Right atrium auricular region (tissue), 2 donors: Measurements from ENCODE around the gene AHSA1. TPM values are rescaled to one million over a fixed set of nuclear protein-coding genes. Genes with fewer than 3 reads are reported as not detected.

Source experiments
- DNase-seq: peaks from one replicate; pipeline ENCODE4 v3.0.0-alpha.2; 2019; ENCODE audit warnings: low spot score
- H3K27ac ChIP-seq, 2 donors: fragments of 200-600 bp; sonication (generic); 1 replicate in 1 of 2; 2 replicates in 1 of 2; pipeline ENCODE4 v1.5.1; 2016 to 2019
- H3K27me3 ChIP-seq, 2 donors: fragments of 200-600 bp; sonication (generic); one replicate each; pipeline versions ENCODE4 v1.5.1 to v1.6.0; 2017 to 2019
- H3K36me3 ChIP-seq: fragments of 200-600 bp; sonication (generic); one replicate; pipeline ENCODE4 v1.5.1; 2016
- H3K4me1 ChIP-seq, 2 donors: fragments of 200-600 bp; sonication (generic); one replicate each; pipeline versions ENCODE4 v1.5.1 to v1.6.0; 2017 to 2019
- H3K4me3 ChIP-seq, 2 donors: fragments of 200-600 bp; sonication (generic); 1 replicate in 1 of 2; 2 replicates in 1 of 2; pipeline ENCODE4 v1.5.1; 2017 to 2019; ENCODE audit warnings: mild to moderate bottlenecking in 1 of 2, moderate library complexity in 1 of 2
- H3K9me3 ChIP-seq, 2 donors: fragments of 200-600 bp; sonication (generic); one replicate each; pipeline ENCODE4 v1.5.1; 2019
- CTCF ChIP-seq, 2 donors: fragments of 200-600 bp; sonication (generic); IDR thresholded peaks; one replicate each; pipeline ENCODE4 v1.5.1; 2019; ENCODE audit warnings: antibody characterized with exemption in 2 of 2
- total RNA-seq, 2 donors: library from RNA; depleted of rRNA; stranded (reverse); fragments of >200 nt; gene quantifications; one replicate each; pipeline ENCODE4 v1.1.0, GENCODE V29; 2016

Gene AHSA1
- total RNA-seq, 2 donors from 2014 or later, result 105 to 122 TPM

- no peaks in the 10 kb centered on the region for H3K4me1 ChIP-seq
- H3K27me3 ChIP-seq, result no peaks in the 10 kb centered on the region
- H3K27ac ChIP-seq, result no peak overlapping the region
- no peak for DNase-seq
- no peaks in the 10 kb centered on the region for H3K9me3 ChIP-seq
- H3K4me3 ChIP-seq, result no peak overlapping the region
- TF ChIP-seq CTCF (IDR thresholded peaks at IDR 0.05), result no peak
- peaks cover 17% of the 10 kb centered on the region for H3K36me3 ChIP-seq
Measured at GRCh38 chr14:77509366-77509765, 51.5 kb downstream of the AHSA1 start.

GRCh38 chr14:77511486-77512162 is 53.7 kb downstream of the AHSA1 start:
- peaks cover 22% of the 10 kb centered on the region for H3K36me3 ChIP-seq
- H3K27me3 ChIP-seq, result no peaks in the 10 kb centered on the region

DNA sequence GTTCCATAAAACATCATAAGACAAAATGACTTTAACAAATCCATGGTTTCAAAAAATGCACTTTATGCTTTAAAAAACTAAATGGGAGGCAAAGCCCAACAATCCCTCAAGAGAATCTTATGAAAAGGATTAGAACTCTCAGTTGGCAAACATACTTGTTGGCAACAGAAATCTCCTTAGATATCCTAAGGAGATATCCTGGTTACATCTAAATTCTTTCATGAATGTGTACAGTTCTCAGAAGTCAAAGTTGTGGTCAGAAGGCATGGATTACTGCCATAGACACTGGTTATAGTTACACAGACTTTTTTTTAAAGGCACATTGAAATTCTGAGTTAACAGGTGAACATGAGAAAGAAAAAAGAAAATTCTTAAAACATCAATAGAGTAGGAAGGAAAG is 58.2 kb downstream of the AHSA1 start:
- Histone ChIP-seq H3K9me3 (no peaks in the 10 kb centered on the region), H3K4me3 (no peak overlapping the region), H3K36me3 (peaks cover 39% of the 10 kb centered on the region), H3K27ac (no peak overlapping the region), H3K27me3 (no peaks in the 10 kb centered on the region), H3K4me1 (no peaks in the 10 kb centered on the region)
- TF ChIP-seq CTCF (IDR thresholded peaks at IDR 0.05), result no peak
- DNase-seq, result no peak

More at GRCh38 chr14:77511486-77512162, 53.7 kb downstream of the AHSA1 start:
- Histone ChIP-seq H3K9me3 (no peaks in the 10 kb centered on the region), H3K27ac (no peak overlapping the region), H3K4me1 (no peaks in the 10 kb centered on the region), H3K4me3 (no peak overlapping the region)
- DNase-seq, result no peak
- TF ChIP-seq CTCF (IDR thresholded peaks at IDR 0.05), result no peak

Other genes with a start within 250 kb of the AHSA1 start
- not detected for gene NGB, start 186.9 kb upstream of the AHSA1 start, total RNA-seq
- gene POMT2, start 137.2 kb upstream of the AHSA1 start, total RNA-seq, result 10 to 100 TPM in 1 of 2 donors, 1 to 10 TPM in 1; 9.7 to 11.5 TPM
- gene GSTZ1, start 137.1 kb upstream of the AHSA1 start, total RNA-seq, result 10 to 100 TPM in 1 of 2 donors, 1 to 10 TPM in 1; 5.5 to 10.7 TPM
- 1 to 10 TPM; 6.6 to 7.5 TPM for gene TMED8, start 81.0 kb upstream of the AHSA1 start, total RNA-seq
- gene SAMD15, start 80.7 kb upstream of the AHSA1 start, total RNA-seq, result under 1 TPM; 0.26 to 0.39 TPM
- not detected for gene NOXRED1, start 34.6 kb upstream of the AHSA1 start, total RNA-seq
- gene VIPAS39, start 492 bp upstream of the AHSA1 start, total RNA-seq, result 10 to 100 TPM; 10.9 to 13.0 TPM
- under 1 TPM; 0.48 to 0.94 TPM for gene ISM2, start 40.7 kb downstream of the AHSA1 start, total RNA-seq
- 10 to 100 TPM; 11.3 to 14.0 TPM for gene SPTLC2, start 158.5 kb downstream of the AHSA1 start, total RNA-seq
- gene ALKBH1, start 249.9 kb downstream of the AHSA1 start, total RNA-seq, result 10 to 100 TPM in 1 of 2 donors, 1 to 10 TPM in 1; 7.8 to 11.1 TPM